A549 (cell line): ENCODE data around the gene PIEZO2.

Experiments
- BHLHE40 ChIP-seq: IDR thresholded peaks from 2 replicates; pipeline ENCODE4 v1.6.1; 2012; ENCODE audit warnings: low read depth, low read length, inconsistent platforms
- CHD2 ChIP-seq: fragments of 150-350 bp; IDR thresholded peaks from 2 replicates; pipeline ENCODE4 v1.6.1; 2014; ENCODE audit warnings: low read length; ENCODE audit not compliant: partially characterized antibody
- CTCF ChIP-seq: fragments of >200 bp; sonication (Bioruptor Twin); formaldehyde crosslinking; IDR thresholded peaks from 3 replicates; pipeline ENCODE4 v1.5.1; 2016
- EP300 ChIP-seq, 2 experiments: fragments of >200 bp; sonication (Bioruptor Twin); formaldehyde crosslinking; IDR thresholded peaks; 2 replicates in 1 of 2; 3 replicates in 1 of 2; pipeline ENCODE4 v1.6.1; 2016 to 2017
- HOXA7 ChIP-seq: fragments of 250-450 bp; sonication (Bioruptor Pico); IDR thresholded peaks from 2 replicates; pipeline ENCODE4 v1.5.0; 2020; ENCODE audit warnings: mild to moderate bottlenecking, moderate library complexity
- MAZ ChIP-seq: fragments of 150-350 bp; IDR thresholded peaks from 2 replicates; pipeline ENCODE4 v1.6.1; 2014; ENCODE audit warnings: antibody characterized with exemption, low read depth, low read length, borderline replicate concordance
- REST ChIP-seq: fragments of 200-600 bp; sonication (generic); IDR thresholded peaks from 2 replicates; pipeline ENCODE4 v1.6.1; 2016; ENCODE audit warnings: antibody characterized with exemption, mild to moderate bottlenecking, moderate library complexity
- RNF2 ChIP-seq: fragments of 200-600 bp; sonication (generic); IDR thresholded peaks from 2 replicates; pipeline ENCODE4 v1.6.1; 2016; ENCODE audit warnings: low read depth, mild to moderate bottlenecking, antibody characterized with exemption, moderate library complexity, borderline replicate concordance
- SREBF2 ChIP-seq: fragments of 450-650 bp; IDR thresholded peaks from 2 replicates; pipeline ENCODE4 v1.6.1; 2014; ENCODE audit warnings: mild to moderate bottlenecking, moderate library complexity
- TF ChIP-seq, protein P1 (sequence below): IDR thresholded peaks from 2 replicates; pipeline ENCODE4 v1.6.1; 2012

DNA sequence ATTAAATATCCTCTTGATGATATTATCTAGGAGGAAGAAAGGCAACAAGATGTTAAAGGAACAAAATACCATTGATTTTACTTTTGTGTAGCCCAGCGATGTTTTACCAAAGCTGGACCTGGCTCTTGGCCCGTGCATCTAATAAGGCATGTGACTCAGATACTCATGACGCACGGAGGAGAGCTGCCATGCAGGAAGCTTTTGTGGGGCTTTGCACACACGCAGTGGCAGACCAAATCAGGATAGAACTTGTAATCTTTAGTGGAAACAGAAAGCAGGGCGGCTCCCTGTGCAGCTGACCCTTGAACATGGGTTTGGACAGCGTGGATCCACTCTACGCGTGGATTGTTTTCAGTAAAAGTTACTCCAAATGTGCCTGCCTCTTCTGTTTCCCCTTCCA is 433.6 kb downstream of the PIEZO2 start:
- TF ChIP-seq MAZ (no peak), CTCF (no peak), EP300 (IDR thresholded peaks at IDR 0.05) (no peak), RNF2 (no peak), SREBF2 (no peak), REST (no peak), CHD2 (no peak), HOXA7 (no peak), BHLHE40 (no peak)
- TF ChIP-seq, protein P1, sequence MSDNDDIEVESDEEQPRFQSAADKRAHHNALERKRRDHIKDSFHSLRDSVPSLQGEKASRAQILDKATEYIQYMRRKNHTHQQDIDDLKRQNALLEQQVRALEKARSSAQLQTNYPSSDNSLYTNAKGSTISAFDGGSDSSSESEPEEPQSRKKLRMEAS = no peak
